GM12892 (cell line): Measurements from ENCODE around the gene FBXW9.

Experiments
- POLR2A ChIP-seq: IDR thresholded peaks from 2 replicates; pipeline ENCODE4 v1.6.1; 2011; ENCODE audit warnings: low read depth, low read length, control low read depth
- POLR2AphosphoS5 ChIP-seq: IDR thresholded peaks from 2 replicates; pipeline ENCODE4 v1.6.1; 2011; ENCODE audit warnings: low read depth, low read length, control low read depth

- no peak for TF ChIP-seq POLR2AphosphoS5
- no peak for TF ChIP-seq POLR2A
Observed at GRCh38 chr19:12730064-12730463, 33.6 kb upstream of the FBXW9 start.
